K562 (cell line): ENCODE results near the gene ARHGEF10L. TPM values are rescaled to one million over a fixed set of nuclear protein-coding genes. Genes with fewer than 3 reads are reported as not detected.

Source experiments
- ATAC-seq: fragments of 200-7000 bp; cut with Tn5 transposase; 3 replicates; pipeline ENCODE4 v1.9.1; 2020; ENCODE audit warnings: moderate library complexity
- BruUV-seq: library from RNA; stranded (reverse); fragments of 400-500 nt; replicated peaks from 2 replicates; lab custom pipeline; 2021; lab: Mats Ljungman, UMichigan
- CTCF ChIA-PET: fragments of 300-600 bp; formaldehyde crosslinking; extraction: SDS; loops from one replicate; lab custom pipeline; 2021; ENCODE audit warnings: low intra/inter-chr PET ratio; lab: Yijun Ruan, JAX
- POLR2A ChIA-PET: fragments of 300-600, 350-650 bp; sonication (Branson Sonifier 250); formaldehyde crosslinking; extraction: SDS; loops from one replicate; lab custom pipeline; 2021; ENCODE audit warnings: antibody characterized with exemption, inconsistent platforms; lab: Yijun Ruan, JAX
- DNase-seq, 4 experiments: peaks; one replicate each; pipeline versions ENCODE4 v3.0.0 to v3.0.0-alpha.2; 2011 to 2018; ENCODE audit warnings: low spot score in 3 of 4, mixed read lengths in 3 of 4; ENCODE audit errors: extremely low read depth in 1 of 4
- FAIRE-seq: peaks from 2 replicates; lab custom pipeline; 2011; peaks lifted over from hg19 to GRCh38; lab: Jason Lieb, UNC
- H2AFZ ChIP-seq: 2 replicates; pipeline ENCODE4 v1.6.0; 2011; ENCODE audit warnings: low read depth, low read length, control low read depth, inconsistent platforms
- H3K27ac ChIP-seq: fragments of 200-600 bp; 3 replicates; pipeline ENCODE4 v1.8.0; 2011; ENCODE audit warnings: low read depth, mild to moderate bottlenecking, control low read depth, inconsistent platforms, low read length, moderate library complexity, mixed read lengths; ENCODE audit errors: extremely low read depth
- H3K27me3 ChIP-seq, 2 experiments: fragments of 300-600 bp in 1 of 2; 2 replicates in 1 of 2; 3 replicates in 1 of 2; pipeline versions ENCODE4 v1.6.0 to v1.8.0; 2011; ENCODE audit warnings: inconsistent platforms in 2 of 2, low read length in 2 of 2, mild to moderate bottlenecking in 1 of 2, mixed read lengths in 1 of 2, moderate library complexity in 1 of 2; ENCODE audit not compliant: control insufficient read depth in 2 of 2, insufficient read depth in 2 of 2
- H3K36me3 ChIP-seq: fragments of 300-600 bp; 3 replicates; pipeline ENCODE4 v1.8.0; 2011; ENCODE audit warnings: mild to moderate bottlenecking, low read length, inconsistent platforms; ENCODE audit not compliant: control insufficient read depth, insufficient read depth
- H3K4me1 ChIP-seq, 2 experiments: fragments of 200-600 bp in 1 of 2; replicated peaks in 1 of 2; 2 replicates in 1 of 2; 3 replicates in 1 of 2; pipeline versions ENCODE4 v1.5.1 to v1.8.0; 2011; ENCODE audit warnings: inconsistent platforms in 2 of 2, low read length in 2 of 2, mild to moderate bottlenecking in 1 of 2, mixed read lengths in 1 of 2, moderate library complexity in 1 of 2; ENCODE audit not compliant: control insufficient read depth in 2 of 2, insufficient read depth in 2 of 2
- H3K4me2 ChIP-seq: 2 replicates; pipeline ENCODE4 v1.6.1; 2011; ENCODE audit warnings: low read length, control low read depth, inconsistent platforms, mixed read lengths; ENCODE audit not compliant: insufficient read depth
- H3K4me3 ChIP-seq: fragments of 200-600 bp; sonication (generic), shearing (Covaris generic); 2 replicates; pipeline ENCODE4 v1.5.1; 2016; ENCODE audit warnings: control low read depth, inconsistent platforms
- H3K79me2 ChIP-seq: fragments of 200-600 bp; 3 replicates; pipeline ENCODE4 v1.8.0; 2011; ENCODE audit warnings: low read length, inconsistent platforms; ENCODE audit not compliant: control insufficient read depth, insufficient read depth
- H3K9ac ChIP-seq, 2 experiments: 2 replicates each; pipeline versions ENCODE4 v1.6.0 to v1.6.1; 2011; ENCODE audit warnings: low read depth in 2 of 2, low read length in 2 of 2, control low read depth in 1 of 2, inconsistent platforms in 1 of 2, mild to moderate bottlenecking in 1 of 2, mixed read lengths in 1 of 2; ENCODE audit not compliant: insufficient read depth in 1 of 2
- H3K9me1 ChIP-seq: one replicate; pipeline ENCODE4 v1.6.0; 2011; ENCODE audit warnings: inconsistent platforms, mild to moderate bottlenecking, low read length, moderate library complexity; ENCODE audit not compliant: control insufficient read depth, insufficient read depth
- H3K9me3 ChIP-seq: replicated peaks from 2 replicates; pipeline ENCODE4 v1.5.1; 2011; ENCODE audit warnings: low read depth, low read length, inconsistent platforms; ENCODE audit not compliant: control insufficient read depth, insufficient read depth
- H4K20me1 ChIP-seq: replicated peaks from 2 replicates; pipeline ENCODE4 v1.6.1; 2011; ENCODE audit warnings: low read length, inconsistent platforms, mixed read lengths; ENCODE audit not compliant: control insufficient read depth, insufficient read depth
- ARNT ChIP-seq, 2 experiments: fragments of 450-650 bp; IDR thresholded peaks; 2 replicates each; pipeline ENCODE4 v1.6.1; 2016; ENCODE audit warnings: mild to moderate bottlenecking in 1 of 2
- ELF2 ChIP-seq: fragments of 250-450 bp; sonication (Bioruptor Pico); IDR thresholded peaks from 2 replicates; pipeline ENCODE4 v1.5.0; 2021; ENCODE audit warnings: mild to moderate bottlenecking
- HNRNPL ChIP-seq: fragments of 200-400 bp; formaldehyde crosslinking; IDR thresholded peaks from 2 replicates; pipeline ENCODE4 v1.6.1; 2017; ENCODE audit warnings: low read depth, mild to moderate bottlenecking, low read length
- NFE2L1 ChIP-seq: fragments of 450-650 bp; IDR thresholded peaks from 2 replicates; pipeline ENCODE4 v1.6.1; 2016; ENCODE audit warnings: missing genetic modification characterization, low read depth, mild to moderate bottlenecking, missing compliant biosample characterization, moderate library complexity, borderline replicate concordance
- POLR2AphosphoS2 ChIP-seq: IDR thresholded peaks from 2 replicates; pipeline ENCODE4 v1.6.1; 2012; ENCODE audit warnings: low read length, improper control_type of control experiment
- TCF3 ChIP-seq: sonication (generic); formaldehyde crosslinking; IDR thresholded peaks from 2 replicates; pipeline ENCODE4 v1.4.0; 2020; ENCODE audit warnings: mild to moderate bottlenecking, missing genetic modification reagents
- ZNF121 ChIP-seq: sonication (generic); formaldehyde crosslinking; conservative IDR thresholded peaks from 2 replicates; pipeline ENCODE4 v1.8.0; 2022; ENCODE audit warnings: missing genetic modification reagents
- WGBS: fragments of 100-300 bp; shearing (Covaris generic); methylation state at CpG from one replicate; pipeline ENCODE4 v1.1.6; 2016; ENCODE audit warnings: low coverage, mixed read lengths; ENCODE audit not compliant: insufficient coverage; ENCODE audit errors: missing lambda C conversion rate; 5-methylcytosine and 5-hydroxymethylcytosine counted together
- in situ Hi-C: fragments of 300-500 bp; cut with MboI; formaldehyde crosslinking; loops from 4 replicates; pipeline ENCODE4 v1.15.0; 2018; ENCODE audit warnings: inconsistent platforms, mixed read lengths
- intact Hi-C: fragments of 100-400 bp; cut with micrococcal nuclease; formaldehyde crosslinking; loops from 2 replicates; pipeline ENCODE4 v1.14.2; 2022
- polyA plus RNA-seq, 8 experiments: library from polyadenylated mRNA; depleted of rRNA in 4 of 8; stranded (reverse) in 5 of 8; unstranded in 3 of 8; fragments of >200 nt; fragmentation: Nextera tagmentation in 2 of 8; fragmentation: Illumina TruSeq in 1 of 8; extraction: Ambion mirVana in 2 of 8; extraction: Trizol in 1 of 8; gene quantifications; 2 replicates each; pipeline versions ENCODE4 v1.2.1 to v1.2.3, GENCODE V29; 2011 to 2014; ENCODE audit warnings: inconsistent platforms in 1 of 8, missing spikeins in 1 of 8
- total RNA-seq, 7 experiments: library from RNA; depleted of rRNA in 6 of 7; stranded (reverse); fragments of >200 nt in 6 of 7; fragmentation: Illumina TruSeq in 2 of 7; extraction: Trizol in 2 of 7; gene quantifications; 2 replicates each; pipeline versions ENCODE4 v1.2.1 to v1.2.3, GENCODE V29; 2011 to 2021; ENCODE audit warnings: low replicate concordance in 1 of 7
- TF ChIP-seq, protein P1 (sequence below): fragments of 450-650 bp; IDR thresholded peaks from 2 replicates; pipeline ENCODE4 v1.6.1; 2016; ENCODE audit warnings: antibody characterized with exemption
- TF ChIP-seq, protein P2 (sequence below): fragments of 250-450 bp; sonication (Bioruptor Pico); IDR thresholded peaks from 2 replicates; pipeline ENCODE4 v1.5.0; 2020; ENCODE audit warnings: mild to moderate bottlenecking
- TF ChIP-seq, protein P3 (sequence below): sonication (generic); formaldehyde crosslinking; IDR thresholded peaks from 2 replicates; pipeline ENCODE4 v1.4.0; 2020; ENCODE audit warnings: mild to moderate bottlenecking, missing genetic modification reagents
- TF ChIP-seq, protein P4 (sequence below): fragments of 450-650 bp; IDR thresholded peaks from 2 replicates; pipeline ENCODE4 v1.6.1; 2017; ENCODE audit warnings: antibody characterized with exemption, mild to moderate bottlenecking
- TF ChIP-seq, protein P5 (sequence below): fragments of 450-650 bp; formaldehyde crosslinking; IDR thresholded peaks from 2 replicates; pipeline ENCODE4 v1.4.0; 2022; ENCODE audit warnings: missing genetic modification characterization

The ARHGEF10L gene
- total and polyA plus RNA-seq, 9 of the 15 experiments (the other 6 are each of a cell fraction or from before 2014, with no cell fraction given): 0.09 to 0.13 TPM; not detected in 7

DNA sequence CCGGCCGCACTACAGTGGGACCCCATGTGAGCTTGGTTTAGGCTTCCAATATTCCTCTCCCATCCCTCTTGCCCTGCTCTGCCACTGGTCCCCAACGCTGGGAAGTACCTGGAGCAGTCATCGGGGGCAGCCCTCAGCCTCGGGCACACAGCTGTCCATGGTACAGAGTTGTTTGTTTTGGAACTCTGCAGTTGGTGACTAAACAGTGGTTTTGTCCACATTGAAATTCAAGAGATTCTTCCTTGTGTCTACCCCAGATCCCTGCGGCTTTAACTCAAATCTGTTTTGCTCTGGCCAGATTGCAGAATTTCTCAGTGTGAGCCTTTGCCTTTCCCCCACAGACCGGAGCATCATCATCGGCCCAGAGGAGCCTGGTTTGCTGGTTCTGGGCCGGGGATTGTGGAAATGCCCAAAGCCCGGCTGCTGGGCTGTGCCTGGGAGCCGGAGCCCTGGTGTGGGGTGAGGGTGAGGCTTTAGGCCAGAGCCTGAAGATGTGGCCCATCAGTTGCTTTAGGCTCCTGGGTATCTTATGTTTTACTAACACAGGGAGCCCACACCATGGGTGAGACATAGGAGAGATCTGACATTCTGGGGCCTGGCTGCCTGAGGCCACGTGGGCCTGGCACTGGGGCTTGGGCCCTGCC, 93.2 kb downstream of the ARHGEF10L start:
- POLR2A ChIA-PET: no interaction called here
- TF ChIP-seq POLR2AphosphoS2: no peak
- no peak for TF ChIP-seq ARNT (IDR thresholded peaks at IDR 0.05)
- TF ChIP-seq, protein P1, sequence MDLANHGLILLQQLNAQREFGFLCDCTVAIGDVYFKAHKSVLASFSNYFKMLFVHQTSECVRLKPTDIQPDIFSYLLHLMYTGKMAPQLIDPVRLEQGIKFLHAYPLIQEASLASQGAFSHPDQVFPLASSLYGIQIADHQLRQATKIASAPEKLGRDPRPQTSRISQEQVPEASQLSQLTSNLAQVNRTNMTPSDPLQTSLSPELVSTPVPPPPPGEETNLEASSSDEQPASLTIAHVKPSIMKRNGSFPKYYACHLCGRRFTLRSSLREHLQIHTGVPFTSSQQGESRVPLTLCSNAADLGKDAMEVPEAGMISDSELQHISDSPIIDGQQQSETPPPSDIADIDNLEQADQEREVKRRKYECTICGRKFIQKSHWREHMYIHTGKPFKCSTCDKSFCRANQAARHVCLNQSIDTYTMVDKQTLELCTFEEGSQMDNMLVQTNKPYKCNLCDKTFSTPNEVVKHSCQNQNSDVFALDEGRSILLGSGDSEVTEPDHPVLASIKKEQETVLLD: no peak
- TF ChIP-seq, protein P2, sequence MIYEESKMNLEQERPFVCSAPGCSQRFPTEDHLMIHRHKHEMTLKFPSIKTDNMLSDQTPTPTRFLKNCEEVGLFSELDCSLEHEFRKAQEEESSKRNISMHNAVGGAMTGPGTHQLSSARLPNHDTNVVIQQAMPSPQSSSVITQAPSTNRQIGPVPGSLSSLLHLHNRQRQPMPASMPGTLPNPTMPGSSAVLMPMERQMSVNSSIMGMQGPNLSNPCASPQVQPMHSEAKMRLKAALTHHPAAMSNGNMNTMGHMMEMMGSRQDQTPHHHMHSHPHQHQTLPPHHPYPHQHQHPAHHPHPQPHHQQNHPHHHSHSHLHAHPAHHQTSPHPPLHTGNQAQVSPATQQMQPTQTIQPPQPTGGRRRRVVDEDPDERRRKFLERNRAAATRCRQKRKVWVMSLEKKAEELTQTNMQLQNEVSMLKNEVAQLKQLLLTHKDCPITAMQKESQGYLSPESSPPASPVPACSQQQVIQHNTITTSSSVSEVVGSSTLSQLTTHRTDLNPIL (CRISPR knock-in tag): no peak
- TF ChIP-seq ZNF121 (CRISPR knock-in tag): no peak
- no peak for TF ChIP-seq HNRNPL
- TF ChIP-seq, protein P3, sequence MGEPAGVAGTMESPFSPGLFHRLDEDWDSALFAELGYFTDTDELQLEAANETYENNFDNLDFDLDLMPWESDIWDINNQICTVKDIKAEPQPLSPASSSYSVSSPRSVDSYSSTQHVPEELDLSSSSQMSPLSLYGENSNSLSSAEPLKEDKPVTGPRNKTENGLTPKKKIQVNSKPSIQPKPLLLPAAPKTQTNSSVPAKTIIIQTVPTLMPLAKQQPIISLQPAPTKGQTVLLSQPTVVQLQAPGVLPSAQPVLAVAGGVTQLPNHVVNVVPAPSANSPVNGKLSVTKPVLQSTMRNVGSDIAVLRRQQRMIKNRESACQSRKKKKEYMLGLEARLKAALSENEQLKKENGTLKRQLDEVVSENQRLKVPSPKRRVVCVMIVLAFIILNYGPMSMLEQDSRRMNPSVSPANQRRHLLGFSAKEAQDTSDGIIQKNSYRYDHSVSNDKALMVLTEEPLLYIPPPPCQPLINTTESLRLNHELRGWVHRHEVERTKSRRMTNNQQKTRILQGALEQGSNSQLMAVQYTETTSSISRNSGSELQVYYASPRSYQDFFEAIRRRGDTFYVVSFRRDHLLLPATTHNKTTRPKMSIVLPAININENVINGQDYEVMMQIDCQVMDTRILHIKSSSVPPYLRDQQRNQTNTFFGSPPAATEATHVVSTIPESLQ (CRISPR knock-in tag): no peak
- no peak for TF ChIP-seq ELF2 (CRISPR knock-in tag)
- no peak for TF ChIP-seq TCF3 (CRISPR knock-in tag)
- TF ChIP-seq NFE2L1 (tag): no peak
- TF ChIP-seq, protein P4, sequence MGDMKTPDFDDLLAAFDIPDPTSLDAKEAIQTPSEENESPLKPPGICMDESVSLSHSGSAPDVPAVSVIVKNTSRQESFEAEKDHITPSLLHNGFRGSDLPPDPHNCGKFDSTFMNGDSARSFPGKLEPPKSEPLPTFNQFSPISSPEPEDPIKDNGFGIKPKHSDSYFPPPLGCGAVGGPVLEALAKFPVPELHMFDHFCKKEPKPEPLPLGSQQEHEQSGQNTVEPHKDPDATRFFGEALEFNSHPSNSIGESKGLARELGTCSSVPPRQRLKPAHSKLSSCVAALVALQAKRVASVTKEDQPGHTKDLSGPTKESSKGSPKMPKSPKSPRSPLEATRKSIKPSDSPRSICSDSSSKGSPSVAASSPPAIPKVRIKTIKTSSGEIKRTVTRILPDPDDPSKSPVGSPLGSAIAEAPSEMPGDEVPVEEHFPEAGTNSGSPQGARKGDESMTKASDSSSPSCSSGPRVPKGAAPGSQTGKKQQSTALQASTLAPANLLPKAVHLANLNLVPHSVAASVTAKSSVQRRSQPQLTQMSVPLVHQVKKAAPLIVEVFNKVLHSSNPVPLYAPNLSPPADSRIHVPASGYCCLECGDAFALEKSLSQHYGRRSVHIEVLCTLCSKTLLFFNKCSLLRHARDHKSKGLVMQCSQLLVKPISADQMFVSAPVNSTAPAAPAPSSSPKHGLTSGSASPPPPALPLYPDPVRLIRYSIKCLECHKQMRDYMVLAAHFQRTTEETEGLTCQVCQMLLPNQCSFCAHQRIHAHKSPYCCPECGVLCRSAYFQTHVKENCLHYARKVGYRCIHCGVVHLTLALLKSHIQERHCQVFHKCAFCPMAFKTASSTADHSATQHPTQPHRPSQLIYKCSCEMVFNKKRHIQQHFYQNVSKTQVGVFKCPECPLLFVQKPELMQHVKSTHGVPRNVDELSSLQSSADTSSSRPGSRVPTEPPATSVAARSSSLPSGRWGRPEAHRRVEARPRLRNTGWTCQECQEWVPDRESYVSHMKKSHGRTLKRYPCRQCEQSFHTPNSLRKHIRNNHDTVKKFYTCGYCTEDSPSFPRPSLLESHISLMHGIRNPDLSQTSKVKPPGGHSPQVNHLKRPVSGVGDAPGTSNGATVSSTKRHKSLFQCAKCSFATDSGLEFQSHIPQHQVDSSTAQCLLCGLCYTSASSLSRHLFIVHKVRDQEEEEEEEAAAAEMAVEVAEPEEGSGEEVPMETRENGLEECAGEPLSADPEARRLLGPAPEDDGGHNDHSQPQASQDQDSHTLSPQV: no peak
- TF ChIP-seq, protein P5, sequence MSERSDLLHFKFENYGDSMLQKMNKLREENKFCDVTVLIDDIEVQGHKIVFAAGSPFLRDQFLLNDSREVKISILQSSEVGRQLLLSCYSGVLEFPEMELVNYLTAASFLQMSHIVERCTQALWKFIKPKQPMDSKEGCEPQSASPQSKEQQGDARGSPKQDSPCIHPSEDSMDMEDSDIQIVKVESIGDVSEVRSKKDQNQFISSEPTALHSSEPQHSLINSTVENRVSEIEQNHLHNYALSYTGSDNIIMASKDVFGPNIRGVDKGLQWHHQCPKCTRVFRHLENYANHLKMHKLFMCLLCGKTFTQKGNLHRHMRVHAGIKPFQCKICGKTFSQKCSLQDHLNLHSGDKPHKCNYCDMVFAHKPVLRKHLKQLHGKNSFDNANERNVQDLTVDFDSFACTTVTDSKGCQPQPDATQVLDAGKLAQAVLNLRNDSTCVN (CRISPR knock-in tag): no peak

More for the DNA sequence above, 93.2 kb downstream of the ARHGEF10L start:
- Histone ChIP-seq H3K79me2 (no peaks in the 10 kb centered on the region), H3K9me3 (no peaks in the 10 kb centered on the region), H3K9me1 (no peaks in the 10 kb centered on the region), H4K20me1 (peaks cover 21% of the 10 kb centered on the region), H2AFZ (no peak overlapping the region), H3K9ac (no peak overlapping the region), H3K4me2 (no peak overlapping the region), H3K27me3 (peaks cover 12 to 55% of the 10 kb centered on the region in 2 experiments; a peak in 4 of 5 replicates), H3K4me3 (no peak overlapping the region), H3K4me1 (no peaks in the 10 kb centered on the region; a peak in 3 of 5 replicates), H3K27ac (no peak overlapping the region), H3K36me3 (no peaks in the 10 kb centered on the region)
- WGBS: under 1% methylated on average over 12 of the region's 12 CpGs
- intact Hi-C loops (no loop called here), in situ Hi-C loops (no loop called here)
- CTCF ChIA-PET: no interaction called here
- no TSS peak for BruUV-seq
- FAIRE-seq (no peak), DNase-seq (no peak), ATAC-seq (no peak)
